GM12872 (cell line): ENCODE data around the gene SNX10.

Experiments
- CTCF ChIP-seq: IDR thresholded peaks from 3 replicates; pipeline ENCODE4 v1.5.1; 2011; ENCODE audit warnings: low read depth, mild to moderate bottlenecking, low read length, moderate library complexity; ENCODE audit not compliant: insufficient read depth

The SNX10 gene, protein sequence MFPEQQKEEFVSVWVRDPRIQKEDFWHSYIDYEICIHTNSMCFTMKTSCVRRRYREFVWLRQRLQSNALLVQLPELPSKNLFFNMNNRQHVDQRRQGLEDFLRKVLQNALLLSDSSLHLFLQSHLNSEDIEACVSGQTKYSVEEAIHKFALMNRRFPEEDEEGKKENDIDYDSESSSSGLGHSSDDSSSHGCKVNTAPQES

GRCh38 chr7:26291699-26292538 is at the start of gene SNX10:
SNX10 (plus strand) TSS chr7:26291862; CDS start chr7:26346443, 54,581 bp downstream.
- TF ChIP-seq CTCF: peak; percentile 59

DNA sequence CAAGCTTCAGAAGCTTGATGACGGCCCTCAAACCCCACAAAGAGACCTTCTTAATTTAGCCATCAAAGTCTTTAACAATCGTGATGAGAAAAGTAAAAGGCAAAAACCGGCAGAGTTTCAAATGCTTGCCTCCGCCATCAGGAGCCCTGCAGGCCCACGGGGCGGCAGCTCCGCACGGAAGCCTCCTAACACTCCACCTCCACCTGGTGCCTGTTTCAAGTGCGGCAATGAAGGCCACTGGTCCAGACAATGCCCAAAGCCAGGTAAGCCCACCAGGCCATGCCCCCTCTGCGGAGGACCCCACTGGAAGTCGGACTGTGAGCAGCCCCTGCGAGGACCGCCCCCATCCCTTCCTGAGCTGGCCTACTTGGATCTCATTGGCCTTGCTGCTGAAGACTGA is 46.5 kb upstream of the SNX10 start:
- TF ChIP-seq CTCF: no peak

- no peak for TF ChIP-seq CTCF
Observed at GRCh38 chr7:26250239-26250638, 41.4 kb upstream of the SNX10 start.

DNA sequence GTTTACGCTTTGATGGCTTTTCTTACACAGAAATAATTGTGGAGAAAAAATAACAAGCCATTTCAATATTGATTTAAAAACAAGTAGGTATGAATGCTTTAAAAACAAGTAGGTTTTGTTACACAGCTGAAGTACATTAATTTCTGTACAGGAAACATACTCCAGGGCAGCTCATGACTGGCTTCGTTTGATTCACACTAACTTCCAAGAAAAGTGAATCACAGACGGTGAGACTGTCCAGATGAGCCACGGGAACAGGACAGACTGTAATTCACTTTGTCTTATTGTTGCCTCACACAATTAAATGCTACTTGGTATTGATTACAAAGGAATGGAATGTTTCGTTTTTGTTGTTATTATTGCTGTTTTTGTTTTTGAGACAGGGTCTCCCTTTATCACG is 26.6 kb upstream of the SNX10 start:
- no peak for TF ChIP-seq CTCF

DNA sequence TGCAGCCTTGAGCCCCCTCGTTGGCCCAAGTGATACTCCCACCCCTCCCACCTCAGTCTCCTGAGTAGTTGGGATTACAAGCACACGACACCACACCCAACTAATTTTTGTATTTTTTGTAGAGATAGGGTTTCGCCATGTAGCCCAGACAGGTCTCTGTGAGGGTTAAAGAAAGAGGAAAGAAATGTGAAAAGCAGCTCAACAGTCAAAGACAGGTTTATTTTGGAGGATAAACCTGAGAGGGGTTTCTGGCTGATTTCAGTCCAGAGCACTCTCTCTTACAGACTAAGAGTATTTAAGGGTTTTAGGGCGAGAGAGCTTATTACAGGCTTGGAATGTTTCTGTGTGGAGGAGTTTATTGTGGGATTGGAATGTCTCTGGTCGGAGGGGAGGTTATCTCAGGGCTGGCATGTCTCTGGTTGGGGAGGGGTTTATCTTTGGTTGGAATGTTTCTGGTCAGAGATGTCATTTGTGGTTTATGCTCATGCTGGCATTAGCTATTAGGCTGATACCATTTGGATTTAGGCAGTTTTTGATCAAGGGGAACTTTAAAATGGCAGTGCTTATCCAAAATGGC is 26.1 kb upstream of the SNX10 start:
- no peak for TF ChIP-seq CTCF

DNA sequence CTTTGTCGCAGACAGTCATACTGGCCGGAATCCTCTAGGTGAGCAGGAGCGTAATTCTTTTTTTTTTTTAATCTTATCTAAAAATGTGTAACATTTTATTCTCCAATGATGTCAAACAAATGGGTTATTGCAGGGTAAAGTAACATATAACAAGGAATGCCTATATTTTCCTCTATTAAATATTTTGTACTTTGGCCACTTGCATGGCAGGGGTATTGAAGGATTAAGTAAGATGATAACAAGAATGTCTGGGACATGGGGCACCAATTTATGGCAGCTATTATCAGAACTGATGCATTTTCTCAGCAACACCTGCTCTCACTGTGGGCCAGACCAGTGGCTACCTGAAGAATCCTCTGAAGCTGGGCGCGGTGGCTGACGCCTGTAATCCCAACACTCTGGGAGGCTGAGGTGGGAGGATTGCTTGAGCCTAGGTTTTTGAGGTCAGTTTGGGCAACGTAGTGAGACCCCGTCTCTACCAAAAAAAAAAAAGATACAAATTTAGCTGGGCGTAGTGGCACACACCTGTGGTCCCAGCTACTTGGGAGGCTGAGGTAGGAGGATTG is 24.0 kb upstream of the SNX10 start:
- TF ChIP-seq CTCF: no peak

DNA sequence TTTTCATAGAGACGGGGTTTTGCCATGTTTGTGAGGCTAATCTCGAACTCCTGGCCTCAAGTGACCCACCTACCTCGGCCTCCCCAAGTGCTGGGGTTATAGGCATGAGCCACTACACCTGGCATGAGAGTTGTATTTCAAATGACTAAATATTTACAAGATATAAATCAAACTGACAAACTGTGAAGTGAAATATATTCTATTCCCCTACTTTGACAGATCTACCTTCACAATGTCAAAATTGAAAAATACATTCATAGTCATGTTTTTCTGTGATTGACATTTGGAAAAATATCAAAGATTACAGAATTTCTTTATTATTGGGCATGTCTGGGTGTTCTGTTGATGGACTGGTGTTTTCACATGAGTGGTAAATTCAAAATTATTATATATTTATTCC is 16.4 kb upstream of the SNX10 start:
- no peak for TF ChIP-seq CTCF
